Measurements from ENCODE around the gene AQP6. TPM values are rescaled to one million over a fixed set of nuclear protein-coding genes. Genes with fewer than 3 reads are reported as not detected.
"Not testable (repeated sequence)": the region's sequence is repeated elsewhere in the genome, so short reads cannot be mapped to it uniquely, and the experiment has no call there.

AQP6 gene
- total RNA-seq, 2 experiments from 2014 or later = not detected

GRCh38 chr12:49984476-49985359, 12.0 kb downstream of the AQP6 start:
- H3K27ac Mint-ChIP-seq = no peak overlapping the region
- no peaks in the 10 kb centered on the region for H3K27me3 Mint-ChIP-seq
- H3K4me1 Mint-ChIP-seq = no peaks in the 10 kb centered on the region
- H3K4me3 Mint-ChIP-seq = no peak overlapping the region
- DNase-seq = no peak
- CTCF ChIA-PET = interaction anchor here (13.7 kb wide), 1 partner anchor 18 kb away, joined by 140 read pairs; no protein-coding TSS in a partner anchor
- H3K36me3 Mint-ChIP-seq = peaks cover 28% of the 10 kb centered on the region
- ATAC-seq = no peak
- H3K9me3 Mint-ChIP-seq (ENCODE audit: low read depth) = no peaks in the 10 kb centered on the region

- Mint-ChIP-seq H3K27me3 (no peaks in the 10 kb centered on the region), H3K36me3 (peaks cover 38% of the 10 kb centered on the region), H3K27ac (no peak overlapping the region), H3K4me3 (no peak overlapping the region), H3K9me3 (ENCODE audit: low read depth) (no peaks in the 10 kb centered on the region), H3K4me1 (no peaks in the 10 kb centered on the region)
- DNase-seq (no peak), ATAC-seq (no peak)
- CTCF ChIA-PET = interaction anchor here (0.8 to 13.7 kb wide), 5 partner anchors 9 to 53 kb away, joined by 3 to 140 read pairs (median 5); no protein-coding TSS in a partner anchor
These were observed 13.2 kb downstream of the AQP6 start for GRCh38 chr12:49985981-49986380.

GRCh38 chr12:49986476-49986875, 13.7 kb downstream of the AQP6 start:
- peaks cover 38% of the 10 kb centered on the region for H3K36me3 Mint-ChIP-seq
- not testable (repeated sequence) for DNase-seq; H3K4me1 Mint-ChIP-seq; H3K27me3 Mint-ChIP-seq; H3K9me3 Mint-ChIP-seq (ENCODE audit: low read depth); H3K4me3 Mint-ChIP-seq; ATAC-seq; H3K27ac Mint-ChIP-seq
- CTCF ChIA-PET = interaction anchor here (1.0 to 13.7 kb wide), 4 partner anchors 8 to 40 kb away, joined by 5 to 140 read pairs (median 5); no protein-coding TSS in a partner anchor

- Mint-ChIP-seq H3K27ac (no peak overlapping the region), H3K9me3 (ENCODE audit: low read depth) (no peaks in the 10 kb centered on the region), H3K4me1 (no peaks in the 10 kb centered on the region), H3K36me3 (peaks cover 47% of the 10 kb centered on the region), H3K27me3 (no peaks in the 10 kb centered on the region), H3K4me3 (no peak overlapping the region)
- CTCF ChIA-PET = interaction anchor here (1.1 to 2.3 kb wide), 2 partner anchors 21 to 52 kb away, joined by 3 to 11 read pairs; no protein-coding TSS in a partner anchor
- no peak for DNase-seq
- ATAC-seq = no peak
These were observed 15.0 kb downstream of the AQP6 start for GRCh38 chr12:49987625-49988303.

GRCh38 chr12:49989400-49989799, 16.7 kb downstream of the AQP6 start:
- H3K4me3 Mint-ChIP-seq; H3K4me1 Mint-ChIP-seq; H3K9me3 Mint-ChIP-seq (ENCODE audit: low read depth); H3K27me3 Mint-ChIP-seq; ATAC-seq; DNase-seq; H3K27ac Mint-ChIP-seq: not testable (repeated sequence)
- peaks cover 56% of the 10 kb centered on the region for H3K36me3 Mint-ChIP-seq
- CTCF ChIA-PET = interaction anchor here (0.9 to 2.9 kb wide), 6 partner anchors 10 to 99 kb away, joined by 3 to 11 read pairs (median 6); no protein-coding TSS in a partner anchor

- peaks cover 60% of the 10 kb centered on the region for H3K36me3 Mint-ChIP-seq
- no peaks in the 10 kb centered on the region for H3K4me1 Mint-ChIP-seq
- DNase-seq (no peak), ATAC-seq (no peak)
- H3K27me3 Mint-ChIP-seq = no peaks in the 10 kb centered on the region
- no peaks in the 10 kb centered on the region for H3K9me3 Mint-ChIP-seq (ENCODE audit: low read depth)
- CTCF ChIA-PET = interaction anchor here (0.8 to 2.9 kb wide), 3 partner anchors 23 to 65 kb away, joined by 3 to 9 read pairs (median 9); no protein-coding TSS in a partner anchor
- no peak overlapping the region for H3K4me3 Mint-ChIP-seq
- H3K27ac Mint-ChIP-seq = no peak overlapping the region
These were observed 17.5 kb downstream of the AQP6 start for GRCh38 chr12:49990273-49990672.

GRCh38 chr12:49998453-49998852, 25.7 kb downstream of the AQP6 start:
- no peak for DNase-seq
- H3K9me3 Mint-ChIP-seq (ENCODE audit: low read depth) = no peaks in the 10 kb centered on the region
- no peaks in the 10 kb centered on the region for H3K4me1 Mint-ChIP-seq
- CTCF ChIA-PET = no interaction called here
- no peak for ATAC-seq
- peaks cover 62% of the 10 kb centered on the region for H3K36me3 Mint-ChIP-seq
- no peaks in the 10 kb centered on the region for H3K27me3 Mint-ChIP-seq
- no peak overlapping the region for H3K4me3 Mint-ChIP-seq
- H3K27ac Mint-ChIP-seq = no peak overlapping the region

GRCh38 chr12:50003595-50003994, 30.8 kb downstream of the AQP6 start:
- Mint-ChIP-seq H3K27me3 (no peaks in the 10 kb centered on the region), H3K27ac (no peak overlapping the region), H3K4me3 (no peak overlapping the region), H3K9me3 (ENCODE audit: low read depth) (no peaks in the 10 kb centered on the region), H3K36me3 (peaks cover 64% of the 10 kb centered on the region), H3K4me1 (peaks cover 3% of the 10 kb centered on the region)
- no peak for ATAC-seq
- no peak for DNase-seq
- CTCF ChIA-PET = interaction anchor here (0.7 to 2.0 kb wide), 4 partner anchors 11 to 37 kb away, joined by 3 to 7 read pairs (median 5); no protein-coding TSS in a partner anchor

GRCh38 chr12:50004696-50005095, 31.9 kb downstream of the AQP6 start:
- H3K36me3 Mint-ChIP-seq = peaks cover 60% of the 10 kb centered on the region
- H3K27ac Mint-ChIP-seq = no peak overlapping the region
- H3K4me3 Mint-ChIP-seq = no peak overlapping the region

GRCh38 chr12:50005175-50005574, 32.4 kb downstream of the AQP6 start:
- CTCF ChIA-PET = interaction anchor here (1.1 to 2.0 kb wide), 4 partner anchors 12 to 51 kb away, joined by 3 to 7 read pairs (median 4); no protein-coding TSS in a partner anchor
- H3K4me3 Mint-ChIP-seq = no peak overlapping the region
- peaks cover 61% of the 10 kb centered on the region for H3K36me3 Mint-ChIP-seq
- H3K27ac Mint-ChIP-seq = no peak overlapping the region
- H3K27me3 Mint-ChIP-seq = no peaks in the 10 kb centered on the region
- H3K4me1 Mint-ChIP-seq = peaks cover 8% of the 10 kb centered on the region
- DNase-seq (no peak), ATAC-seq (no peak)
- H3K9me3 Mint-ChIP-seq (ENCODE audit: low read depth) = no peaks in the 10 kb centered on the region

More at GRCh38 chr12:50004696-50005095, 31.9 kb downstream of the AQP6 start:
- no peaks in the 10 kb centered on the region for H3K27me3 Mint-ChIP-seq
- DNase-seq (no peak), ATAC-seq (no peak)
- H3K9me3 Mint-ChIP-seq (ENCODE audit: low read depth) = no peaks in the 10 kb centered on the region
- H3K4me1 Mint-ChIP-seq = peaks cover 8% of the 10 kb centered on the region
- CTCF ChIA-PET = interaction anchor here (1.5 to 2.0 kb wide), 3 partner anchors 13 to 51 kb away, joined by 3 to 7 read pairs (median 6); no protein-coding TSS in a partner anchor

- Mint-ChIP-seq H3K9me3 (ENCODE audit: low read depth) (no peaks in the 10 kb centered on the region), H3K27ac (no peak overlapping the region), H3K27me3 (no peaks in the 10 kb centered on the region), H3K4me3 (no peak overlapping the region), H3K4me1 (peaks cover 8% of the 10 kb centered on the region), H3K36me3 (peaks cover 55% of the 10 kb centered on the region)
- DNase-seq = no peak
- CTCF ChIA-PET = interaction anchor here (0.6 to 2.2 kb wide), 9 partner anchors 10 to 496 kb away, joined by 3 to 9 read pairs (median 3); no protein-coding TSS in a partner anchor
- ATAC-seq = no peak
These were observed 33.5 kb downstream of the AQP6 start for GRCh38 chr12:50006280-50006679.

- Mint-ChIP-seq H3K4me3 (no peak overlapping the region), H3K36me3 (peaks cover 51% of the 10 kb centered on the region), H3K27ac (no peak overlapping the region), H3K9me3 (ENCODE audit: low read depth) (no peaks in the 10 kb centered on the region), H3K27me3 (no peaks in the 10 kb centered on the region), H3K4me1 (peaks cover 8% of the 10 kb centered on the region)
- CTCF ChIA-PET = interaction anchor here (0.6 to 2.2 kb wide), 8 partner anchors 11 to 105 kb away, joined by 3 to 9 read pairs (median 4); partner anchors contain the start of genes COX14 and RACGAP1
- ATAC-seq (no peak), DNase-seq (no peak)
These were observed 34.2 kb downstream of the AQP6 start for GRCh38 chr12:50006754-50007442.

All from activated CD8-positive, alpha-beta memory T cell treated with anti-CD3 and anti-CD28 coated beads, Interleukin-2, amount 10 ng/mL, durations not matched to agents 7 days and 5 days (primary cell).